ENCODE data around the gene SOX10. TPM values are rescaled to one million over a fixed set of nuclear protein-coding genes. Genes with fewer than 3 reads are reported as not detected.

SOX10 gene
- total RNA-seq, 1 donor from 2014 or later = not detected

DNA sequence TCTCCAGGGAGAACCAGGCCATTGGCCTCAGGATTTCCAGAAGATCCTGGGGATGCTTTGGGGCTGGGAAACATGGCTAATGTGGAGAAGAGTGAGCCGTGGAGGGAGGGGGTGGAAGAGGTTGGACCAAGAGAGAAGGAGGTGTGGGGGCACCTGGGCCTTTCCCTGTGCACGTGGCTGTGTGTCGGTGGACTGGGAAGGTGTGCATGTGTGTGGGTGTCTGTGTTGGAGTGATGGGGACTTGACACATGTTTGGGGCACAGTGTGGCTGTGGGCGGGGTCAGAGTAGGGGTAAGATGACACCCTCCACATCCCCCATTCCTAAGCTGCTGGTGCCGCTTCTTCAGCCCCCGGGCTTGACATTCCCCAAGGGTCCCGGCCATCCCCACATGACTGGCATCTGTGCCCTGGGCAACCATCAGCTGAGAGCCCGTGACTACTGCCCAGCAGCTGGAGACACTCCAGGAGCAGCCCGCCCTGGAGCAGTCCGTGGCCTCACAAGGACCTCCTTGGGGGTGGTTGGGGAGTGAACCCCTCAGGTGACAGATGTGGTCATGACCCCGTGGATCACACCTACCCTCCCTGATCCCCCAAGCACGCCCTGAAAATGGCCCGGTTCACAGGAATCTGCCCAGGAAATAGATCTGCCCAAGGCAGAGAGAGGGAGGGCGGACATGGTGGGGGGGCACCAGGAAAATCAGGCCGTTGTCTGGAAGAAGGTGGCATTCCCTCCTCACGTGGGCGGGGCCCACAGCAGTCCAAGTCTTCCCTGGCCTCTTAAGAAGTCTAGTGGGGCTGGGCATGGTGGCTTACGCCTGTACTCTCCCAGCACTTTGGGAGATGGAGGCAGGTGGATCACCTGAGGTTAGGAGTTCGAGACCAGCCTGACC is 34.8 kb upstream of the SOX10 start:
- no peak overlapping the region for H3K27ac Mint-ChIP-seq (ENCODE audit: unreplicated experiment)
- peaks cover 3% of the 10 kb centered on the region for H3K4me1 Mint-ChIP-seq (ENCODE audit: unreplicated experiment)
- no peak for DNase-seq (ENCODE audit: extremely low spot score, unreplicated experiment)
- H3K27me3 Mint-ChIP-seq (ENCODE audit: unreplicated experiment) = no peaks in the 10 kb centered on the region
- H3K4me3 Mint-ChIP-seq (ENCODE audit: unreplicated experiment) = no peak overlapping the region
- TF ChIP-seq, protein P1, sequence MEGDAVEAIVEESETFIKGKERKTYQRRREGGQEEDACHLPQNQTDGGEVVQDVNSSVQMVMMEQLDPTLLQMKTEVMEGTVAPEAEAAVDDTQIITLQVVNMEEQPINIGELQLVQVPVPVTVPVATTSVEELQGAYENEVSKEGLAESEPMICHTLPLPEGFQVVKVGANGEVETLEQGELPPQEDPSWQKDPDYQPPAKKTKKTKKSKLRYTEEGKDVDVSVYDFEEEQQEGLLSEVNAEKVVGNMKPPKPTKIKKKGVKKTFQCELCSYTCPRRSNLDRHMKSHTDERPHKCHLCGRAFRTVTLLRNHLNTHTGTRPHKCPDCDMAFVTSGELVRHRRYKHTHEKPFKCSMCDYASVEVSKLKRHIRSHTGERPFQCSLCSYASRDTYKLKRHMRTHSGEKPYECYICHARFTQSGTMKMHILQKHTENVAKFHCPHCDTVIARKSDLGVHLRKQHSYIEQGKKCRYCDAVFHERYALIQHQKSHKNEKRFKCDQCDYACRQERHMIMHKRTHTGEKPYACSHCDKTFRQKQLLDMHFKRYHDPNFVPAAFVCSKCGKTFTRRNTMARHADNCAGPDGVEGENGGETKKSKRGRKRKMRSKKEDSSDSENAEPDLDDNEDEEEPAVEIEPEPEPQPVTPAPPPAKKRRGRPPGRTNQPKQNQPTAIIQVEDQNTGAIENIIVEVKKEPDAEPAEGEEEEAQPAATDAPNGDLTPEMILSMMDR (IDR thresholded peaks at IDR 0.05) = no peak
- no peaks in the 10 kb centered on the region for H3K36me3 Mint-ChIP-seq (ENCODE audit: unreplicated experiment)
- no peaks in the 10 kb centered on the region for H3K9me3 Mint-ChIP-seq (ENCODE audit: unreplicated experiment)

DNA sequence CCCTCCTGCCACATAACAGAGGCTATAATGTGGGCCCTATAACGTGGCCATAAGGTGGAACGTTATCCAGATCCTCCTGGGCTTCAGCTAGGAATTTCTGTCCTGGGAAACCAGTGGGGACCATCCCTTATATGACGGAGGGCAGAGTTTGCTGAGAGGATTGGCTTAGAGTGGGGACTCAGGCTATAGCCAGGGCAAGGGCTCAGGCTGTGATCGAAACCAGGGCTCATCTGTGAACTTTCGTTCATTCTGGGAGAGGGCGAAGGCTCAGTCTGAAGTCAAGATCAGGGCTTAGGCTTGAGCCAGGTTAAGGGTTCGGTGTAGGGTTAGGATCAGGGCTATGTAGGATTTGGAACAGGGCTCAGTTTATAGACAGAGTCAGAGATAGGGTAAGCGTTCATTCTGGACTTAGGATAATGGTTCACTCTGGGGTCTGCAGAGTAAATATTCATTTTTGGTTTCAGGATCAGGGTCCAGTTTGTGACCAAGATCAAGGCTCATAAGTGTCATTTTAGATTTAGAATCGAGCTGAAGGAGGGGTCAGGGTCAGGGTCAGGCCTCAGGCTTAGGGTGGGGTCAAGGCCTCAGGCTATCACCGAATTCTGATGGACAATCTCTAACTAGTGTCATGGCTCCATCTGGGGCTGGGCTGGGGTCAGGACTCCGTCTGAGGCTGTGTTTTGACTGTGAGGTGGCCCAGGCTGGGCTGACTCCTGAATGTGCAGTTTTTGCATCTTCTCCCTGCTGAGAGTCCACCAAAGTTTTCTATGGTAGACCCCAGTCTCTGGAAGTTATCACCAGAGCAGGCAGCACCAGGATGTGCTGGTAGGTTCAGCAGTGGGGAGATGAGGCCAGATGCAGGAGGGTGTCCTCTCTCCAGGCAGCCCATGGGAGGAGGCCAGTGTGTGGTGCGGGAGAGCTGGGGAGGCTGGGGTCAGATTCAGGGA is 33.9 kb upstream of the SOX10 start:
- DNase-seq (ENCODE audit: extremely low spot score, unreplicated experiment) = no peak
- no peak overlapping the region for H3K27ac Mint-ChIP-seq (ENCODE audit: unreplicated experiment)
- H3K9me3 Mint-ChIP-seq (ENCODE audit: unreplicated experiment) = no peaks in the 10 kb centered on the region
- H3K36me3 Mint-ChIP-seq (ENCODE audit: unreplicated experiment) = no peaks in the 10 kb centered on the region
- TF ChIP-seq, protein P1 (IDR thresholded peaks at IDR 0.05) = no peak
- no peaks in the 10 kb centered on the region for H3K27me3 Mint-ChIP-seq (ENCODE audit: unreplicated experiment)
- H3K4me3 Mint-ChIP-seq (ENCODE audit: unreplicated experiment) = no peak overlapping the region
- H3K4me1 Mint-ChIP-seq (ENCODE audit: unreplicated experiment) = peaks cover 3% of the 10 kb centered on the region

DNA sequence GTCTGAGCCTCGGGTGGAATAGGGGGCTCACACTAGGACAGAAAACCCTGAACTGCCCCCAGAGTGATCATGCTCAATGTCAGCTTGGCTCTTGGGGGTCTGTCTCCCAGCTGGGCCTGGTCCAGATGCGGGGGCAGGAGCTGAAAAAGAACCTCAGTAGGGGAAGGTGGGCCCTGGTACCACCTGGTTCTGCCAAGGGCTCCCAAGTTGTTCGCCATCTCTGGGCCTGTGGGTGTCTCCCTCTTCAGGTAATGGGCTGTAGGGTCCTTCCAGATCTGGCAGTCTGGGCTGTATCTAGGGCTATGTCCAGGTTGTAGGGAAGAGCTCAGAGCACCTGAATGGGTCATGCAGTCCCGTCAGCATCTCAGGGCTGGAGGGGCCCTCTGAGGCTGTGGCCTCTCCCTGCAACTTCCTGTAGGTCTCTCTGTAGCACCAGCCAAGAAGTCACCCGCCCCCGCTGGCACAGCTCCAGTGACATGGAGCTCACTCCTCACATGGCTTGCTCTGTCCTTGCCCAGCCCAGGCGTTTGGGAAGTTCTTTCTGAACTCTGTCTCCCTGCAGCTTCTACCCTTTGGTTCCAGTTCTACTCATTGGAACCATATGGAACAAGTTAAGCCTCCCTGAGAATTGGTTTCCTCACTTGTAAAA is 33.0 kb upstream of the SOX10 start:
- no peak for DNase-seq (ENCODE audit: extremely low spot score, unreplicated experiment)
- Mint-ChIP-seq H3K27ac (ENCODE audit: unreplicated experiment) (no peak overlapping the region), H3K27me3 (ENCODE audit: unreplicated experiment) (no peaks in the 10 kb centered on the region), H3K4me1 (ENCODE audit: unreplicated experiment) (peaks cover 3% of the 10 kb centered on the region), H3K9me3 (ENCODE audit: unreplicated experiment) (no peaks in the 10 kb centered on the region), H3K4me3 (ENCODE audit: unreplicated experiment) (no peak overlapping the region), H3K36me3 (ENCODE audit: unreplicated experiment) (no peaks in the 10 kb centered on the region)
- TF ChIP-seq, protein P1 (IDR thresholded peaks at IDR 0.05) = no peak

DNA sequence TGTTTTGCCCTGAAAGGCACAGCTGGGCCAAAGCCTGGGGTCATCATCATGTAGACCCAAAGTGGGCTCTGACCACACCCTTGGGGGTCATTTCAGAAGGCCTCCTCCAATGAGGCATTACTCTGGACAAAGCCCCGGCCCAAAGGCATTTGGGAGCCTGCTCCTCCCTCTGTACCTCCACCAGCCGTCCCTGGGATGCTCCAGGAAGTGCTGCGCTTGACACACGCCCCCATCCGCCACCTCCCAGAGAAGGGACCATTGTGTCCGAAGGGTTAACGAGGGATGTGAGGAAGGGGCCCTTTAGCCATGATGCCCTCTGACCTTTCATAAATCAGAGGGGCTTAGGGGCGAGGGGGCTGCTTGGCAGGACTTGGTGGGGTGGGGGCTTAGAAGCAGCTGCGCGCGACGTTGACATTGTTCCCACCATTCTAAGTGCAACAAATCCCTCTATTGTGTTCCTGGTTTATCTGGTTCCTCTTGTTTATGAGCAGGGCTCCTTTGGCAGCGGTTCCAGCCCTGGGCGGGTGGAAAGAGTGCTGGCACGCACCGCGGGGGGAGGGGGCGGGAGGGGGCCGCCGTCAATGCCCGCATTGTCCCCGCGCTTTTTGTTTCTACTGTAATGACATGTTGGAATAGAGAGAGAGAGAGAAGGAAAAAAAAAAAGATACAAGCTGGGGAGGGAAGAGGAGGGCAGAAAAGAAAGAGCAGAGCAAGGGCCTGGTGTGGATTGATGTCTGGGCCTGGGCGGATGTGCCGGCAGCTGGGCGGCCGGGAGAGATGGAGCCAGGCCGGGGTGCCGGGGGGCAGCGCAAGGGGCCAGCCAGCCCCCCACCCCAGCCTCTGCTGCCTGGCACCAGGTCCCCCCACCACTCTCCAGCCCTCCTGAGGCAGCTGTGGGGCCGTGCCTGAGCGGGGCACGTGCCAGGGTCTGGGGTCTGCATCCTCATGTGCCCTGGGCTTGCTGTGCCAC is 32.1 kb upstream of the SOX10 start:
- no peaks in the 10 kb centered on the region for H3K9me3 Mint-ChIP-seq (ENCODE audit: unreplicated experiment)
- TF ChIP-seq, protein P1 (IDR thresholded peaks at IDR 0.05) = no peak
- no peak for DNase-seq (ENCODE audit: extremely low spot score, unreplicated experiment)
- H3K27me3 Mint-ChIP-seq (ENCODE audit: unreplicated experiment) = no peaks in the 10 kb centered on the region
- H3K4me1 Mint-ChIP-seq (ENCODE audit: unreplicated experiment) = peaks cover 3% of the 10 kb centered on the region
- H3K4me3 Mint-ChIP-seq (ENCODE audit: unreplicated experiment) = no peak overlapping the region
- H3K36me3 Mint-ChIP-seq (ENCODE audit: unreplicated experiment) = no peaks in the 10 kb centered on the region
- H3K27ac Mint-ChIP-seq (ENCODE audit: unreplicated experiment) = no peak overlapping the region
